Type B pancreatic cell (in vitro differentiated cells): ENCODE results near the gene CHAF1A. TPM values are rescaled to one million over a fixed set of nuclear protein-coding genes. Genes with fewer than 3 reads are reported as not detected.

Source experiments
- DNase-seq: peaks from one replicate; pipeline ENCODE4 v3.0.0; 2021; ENCODE audit warnings: mixed read lengths; ENCODE audit not compliant: unreplicated experiment; ENCODE audit errors: extremely low spot score
- H3K27ac Mint-ChIP-seq: 2 replicates; pipeline ENCODE4 v1.8.0; 2021; ENCODE audit warnings: mild to moderate bottlenecking, mixed read lengths
- H3K27me3 Mint-ChIP-seq: 2 replicates; pipeline ENCODE4 v1.8.0; 2021; ENCODE audit warnings: mixed read lengths
- H3K36me3 Mint-ChIP-seq: 2 replicates; pipeline ENCODE4 v1.8.0; 2021; ENCODE audit warnings: mixed read lengths
- H3K4me1 Mint-ChIP-seq: one replicate; pipeline ENCODE4 v1.8.0; 2021; ENCODE audit warnings: mixed read lengths; ENCODE audit not compliant: unreplicated experiment
- H3K4me3 Mint-ChIP-seq: 2 replicates; pipeline ENCODE4 v1.8.0; 2021; ENCODE audit warnings: mild to moderate bottlenecking, mixed read lengths
- H3K9me3 Mint-ChIP-seq: 2 replicates; pipeline ENCODE4 v1.8.0; 2021; ENCODE audit warnings: mixed read lengths
- CTCF ChIP-seq: fragments of 200-600 bp; sonication (generic); conservative IDR thresholded peaks from 2 replicates; pipeline ENCODE4 v1.5.0; 2021; ENCODE audit warnings: antibody characterized with exemption, mild to moderate bottlenecking
- total RNA-seq: library from RNA; stranded (reverse); gene quantifications from 2 replicates; pipeline ENCODE4 v1.2.1, GENCODE V29; 2021; ENCODE audit warnings: low replicate concordance

CHAF1A gene
- total RNA-seq, 1 donor from 2014 or later = 46.3 TPM

DNA sequence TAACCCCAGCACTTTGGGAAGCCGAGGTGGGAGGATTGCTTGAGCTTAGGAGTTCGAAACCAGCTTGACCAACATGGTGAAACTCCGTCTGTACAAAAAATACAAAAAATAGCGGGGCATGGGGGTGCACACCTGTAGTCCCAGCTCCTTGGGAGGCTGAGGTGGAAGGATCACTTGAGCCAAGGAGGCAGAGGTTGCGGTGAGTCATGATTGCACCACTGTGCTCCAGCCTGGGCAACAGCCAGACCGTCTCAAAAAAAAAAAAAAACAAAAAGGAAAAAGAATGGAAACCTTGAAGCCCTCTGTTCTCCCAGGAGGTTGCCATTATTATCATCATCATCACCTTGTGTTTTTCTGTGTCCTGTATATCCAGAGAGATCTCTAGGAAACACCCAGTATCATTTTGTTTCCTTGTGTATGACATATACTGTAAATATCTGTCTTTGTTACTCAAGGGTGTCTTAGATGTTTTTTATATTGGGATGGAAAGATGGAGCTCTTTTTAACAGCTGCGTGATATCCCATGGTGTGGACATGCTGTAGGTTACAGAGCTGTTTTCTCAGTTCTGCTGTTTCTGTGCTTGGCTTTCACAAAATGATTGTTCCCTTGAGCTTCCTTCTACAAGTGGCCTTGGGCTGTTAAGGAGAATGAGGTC, 11.8 kb downstream of the CHAF1A start:
- Mint-ChIP-seq H3K4me1 (peaks cover 11% of the 10 kb centered on the region), H3K9me3 (no peaks in the 10 kb centered on the region), H3K27ac (no peak overlapping the region), H3K27me3 (no peaks in the 10 kb centered on the region), H3K36me3 (peaks cover 6% of the 10 kb centered on the region), H3K4me3 (no peak overlapping the region)
- no peak for TF ChIP-seq CTCF
- no peak for DNase-seq

- no peaks in the 10 kb centered on the region for H3K9me3 Mint-ChIP-seq
- peaks cover 6% of the 10 kb centered on the region for H3K36me3 Mint-ChIP-seq
- H3K27ac Mint-ChIP-seq = no peak overlapping the region
- DNase-seq = no peak
- no peak overlapping the region for H3K4me3 Mint-ChIP-seq
- no peaks in the 10 kb centered on the region for H3K27me3 Mint-ChIP-seq
- TF ChIP-seq CTCF = no peak
- peaks cover 11% of the 10 kb centered on the region for H3K4me1 Mint-ChIP-seq
These were observed 12.4 kb downstream of the CHAF1A start for GRCh38 chr19:4414800-4415321.

GRCh38 chr19:4415352-4415751, 12.9 kb downstream of the CHAF1A start:
- Mint-ChIP-seq H3K36me3 (peaks cover 6% of the 10 kb centered on the region), H3K9me3 (no peaks in the 10 kb centered on the region), H3K27me3 (no peaks in the 10 kb centered on the region), H3K27ac (no peak overlapping the region), H3K4me3 (no peak overlapping the region), H3K4me1 (peaks cover 11% of the 10 kb centered on the region)
- TF ChIP-seq CTCF = no peak
- no peak for DNase-seq

DNA sequence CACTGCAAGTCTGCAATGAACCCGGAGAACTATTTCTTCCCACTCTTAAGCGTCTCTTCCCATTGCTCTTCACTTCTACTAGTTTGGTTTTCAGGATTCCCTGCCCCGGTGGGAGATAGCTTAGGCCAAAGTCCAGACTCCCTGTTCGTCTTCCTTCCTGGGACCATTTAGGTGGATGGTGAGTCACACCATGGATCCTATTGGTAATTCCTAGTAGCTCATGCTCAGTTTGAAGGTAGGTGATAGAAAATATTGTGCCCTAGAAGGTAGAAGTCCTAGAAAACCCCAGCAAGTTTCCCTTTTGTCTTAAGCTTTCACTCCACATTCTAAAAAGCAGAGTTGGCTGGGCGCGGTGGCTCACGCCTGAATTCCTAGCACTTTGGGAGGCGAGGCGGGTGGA, 13.8 kb downstream of the CHAF1A start:
- TF ChIP-seq CTCF = no peak
- no peak overlapping the region for H3K4me3 Mint-ChIP-seq
- H3K27me3 Mint-ChIP-seq = no peaks in the 10 kb centered on the region
- peaks cover 11% of the 10 kb centered on the region for H3K4me1 Mint-ChIP-seq
- H3K9me3 Mint-ChIP-seq = no peaks in the 10 kb centered on the region
- no peak for DNase-seq
- H3K36me3 Mint-ChIP-seq = peaks cover 6% of the 10 kb centered on the region
- peak overlapping the region; percentile 38 for H3K27ac Mint-ChIP-seq

GRCh38 chr19:4423416-4424126, 21.1 kb downstream of the CHAF1A start:
- no peak overlapping the region for H3K27ac Mint-ChIP-seq
- peaks cover 10% of the 10 kb centered on the region for H3K36me3 Mint-ChIP-seq
- DNase-seq = no peak
- no peak overlapping the region for H3K4me3 Mint-ChIP-seq
- no peaks in the 10 kb centered on the region for H3K9me3 Mint-ChIP-seq
- TF ChIP-seq CTCF = no peak
- H3K27me3 Mint-ChIP-seq = no peaks in the 10 kb centered on the region
- no peaks in the 10 kb centered on the region for H3K4me1 Mint-ChIP-seq
